Esophagus muscularis mucosa (tissue), 4 donors: ENCODE data around the gene TDRD12.

ENCODE experiments used
- CTCF ChIP-seq, 3 experiments: fragments of 200-600 bp in 2 of 3; fragments of 450-650 bp in 1 of 3; sonication (generic) in 2 of 3; IDR thresholded peaks; one replicate each; pipeline ENCODE4 v1.5.1; 2017 to 2019; ENCODE audit warnings: antibody characterized with exemption in 3 of 3, mild to moderate bottlenecking in 2 of 3, moderate library complexity in 1 of 3
- EP300 ChIP-seq: sonication (generic); formaldehyde crosslinking; IDR thresholded peaks from one replicate; pipeline ENCODE4 v1.6.1; 2017; ENCODE audit warnings: antibody characterized with exemption
- POLR2A ChIP-seq: fragments of 450-650 bp; IDR thresholded peaks from one replicate; pipeline ENCODE4 v1.6.1; 2017; ENCODE audit warnings: antibody characterized with exemption, moderate library complexity, mild to moderate bottlenecking, low read depth
- POLR2AphosphoS5 ChIP-seq, 2 donors: sonication (generic); formaldehyde crosslinking; IDR thresholded peaks; one replicate each; pipeline ENCODE4 v1.6.1; 2017; ENCODE audit warnings: antibody characterized with exemption in 2 of 2

DNA sequence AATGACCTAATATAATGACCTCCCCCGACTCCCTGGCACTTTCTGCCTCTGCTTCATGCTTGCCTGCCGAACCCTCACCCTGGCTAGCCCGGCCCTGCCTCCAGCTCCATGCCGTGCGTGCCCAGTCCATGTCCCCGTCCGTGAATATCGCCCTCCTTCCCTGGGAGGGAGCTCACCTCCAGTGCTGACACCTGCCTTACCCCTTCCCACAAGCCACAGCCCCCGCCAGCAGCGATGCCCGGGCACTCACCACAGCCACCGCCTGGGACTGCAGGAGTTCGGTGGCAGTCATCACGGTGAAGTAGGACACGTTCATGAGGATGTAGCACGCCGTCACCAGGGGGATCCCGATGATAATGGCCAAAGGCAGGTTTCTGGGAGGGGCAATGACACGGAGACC, 140.0 kb downstream of the TDRD12 start:
- TF ChIP-seq POLR2A (no peak), CTCF (IDR thresholded peaks at IDR 0.05) (no peak), EP300 (no peak), POLR2AphosphoS5 (IDR thresholded peaks at IDR 0.05) (no peak)
